HepG2 (cell line): Measurements from ENCODE around the gene PIBF1. TPM values are rescaled to one million over a fixed set of nuclear protein-coding genes. Genes with fewer than 3 reads are reported as not detected.
A peak's percentile ranks its signal among the peaks of the same experiment; 100 is the strongest.

Source experiments
- FOXA3 ChIP-seq: IDR thresholded peaks from 2 replicates; pipeline ENCODE4 v1.6.1; 2016; ENCODE audit warnings: missing genetic modification reagents, missing compliant biosample characterization
- FOXC1 ChIP-seq: sonication (generic); formaldehyde crosslinking; IDR thresholded peaks from 2 replicates; pipeline ENCODE4 v1.8.0; 2022; ENCODE audit warnings: mild to moderate bottlenecking, missing genetic modification reagents, borderline replicate concordance
- HIVEP1 ChIP-seq: sonication (generic); formaldehyde crosslinking; IDR thresholded peaks from 2 replicates; pipeline ENCODE4 v1.4.0; 2020; ENCODE audit warnings: mild to moderate bottlenecking, missing genetic modification reagents
- MTA3 ChIP-seq: sonication (generic); formaldehyde crosslinking; IDR thresholded peaks from 2 replicates; pipeline ENCODE4 v1.4.0; 2020; ENCODE audit warnings: missing genetic modification reagents
- NFKBIZ ChIP-seq: IDR thresholded peaks from 2 replicates; pipeline ENCODE4 v1.6.1; 2018; ENCODE audit warnings: missing genetic modification reagents, missing compliant biosample characterization
- NPAS2 ChIP-seq: sonication (generic); formaldehyde crosslinking; IDR thresholded peaks from 2 replicates; pipeline ENCODE4 v1.8.0; 2022; ENCODE audit warnings: mild to moderate bottlenecking, missing genetic modification reagents, borderline replicate concordance
- NR2F1 ChIP-seq, 2 experiments: fragments of 450-650 bp in 1 of 2; formaldehyde crosslinking in 1 of 2; IDR thresholded peaks; 2 replicates each; pipeline versions ENCODE4 v1.5.0 to v1.6.1; 2016 to 2020; ENCODE audit warnings: mild to moderate bottlenecking in 1 of 2, missing compliant biosample characterization in 1 of 2, missing genetic modification reagents in 1 of 2, moderate library complexity in 1 of 2
- POLR2AphosphoS5 ChIP-seq: IDR thresholded peaks from 2 replicates; pipeline ENCODE4 v1.6.1; 2012; ENCODE audit warnings: low read depth, low read length
- SMARCE1 ChIP-seq: fragments of 450-650 bp; IDR thresholded peaks from 2 replicates; pipeline ENCODE4 v1.6.1; 2017; ENCODE audit warnings: borderline replicate concordance
- SNAPC2 ChIP-seq: sonication (generic); formaldehyde crosslinking; IDR thresholded peaks from 2 replicates; pipeline ENCODE4 v1.8.1; 2022; ENCODE audit warnings: mild to moderate bottlenecking, missing genetic modification reagents
- TAF15 ChIP-seq: fragments of 200-400 bp; formaldehyde crosslinking; IDR thresholded peaks from one replicate; pipeline ENCODE4 v1.6.1; 2018; ENCODE audit warnings: mild to moderate bottlenecking, low read depth, low read length; ENCODE audit not compliant: poor library complexity, severe bottlenecking
- TCF7 ChIP-seq: sonication (generic); IDR thresholded peaks from 2 replicates; pipeline ENCODE4 v1.6.1; 2016; ENCODE audit warnings: antibody characterized with exemption, low read depth
- ZIK1 ChIP-seq: sonication (generic); formaldehyde crosslinking; IDR thresholded peaks from 2 replicates; pipeline ENCODE4 v1.5.0; 2020; ENCODE audit warnings: mild to moderate bottlenecking, low read depth, missing genetic modification reagents, borderline replicate concordance
- ZNF441 ChIP-seq: sonication (generic); formaldehyde crosslinking; IDR thresholded peaks from 2 replicates; pipeline ENCODE4 v1.7.0; 2021; ENCODE audit warnings: missing genetic modification reagents, borderline replicate concordance
- ZNF562 ChIP-seq: sonication (generic); formaldehyde crosslinking; IDR thresholded peaks from 2 replicates; pipeline ENCODE4 v1.8.0; 2022; ENCODE audit warnings: missing genetic modification reagents, borderline replicate concordance
- ZNF747 ChIP-seq: sonication (generic); formaldehyde crosslinking; IDR thresholded peaks from 2 replicates; pipeline ENCODE4 v1.8.1; 2023; ENCODE audit warnings: missing genetic modification reagents, mild to moderate bottlenecking, borderline replicate concordance
- ZSCAN30 ChIP-seq: sonication (generic); formaldehyde crosslinking; IDR thresholded peaks from 2 replicates; pipeline ENCODE4 v1.5.0; 2020; ENCODE audit warnings: mild to moderate bottlenecking, missing genetic modification reagents
- polyA plus RNA-seq, 8 experiments: library from polyadenylated mRNA; depleted of rRNA in 3 of 8; stranded (reverse) in 7 of 8; unstranded in 1 of 8; fragments of >200 nt; fragmentation: Illumina TruSeq in 4 of 8; extraction: Trizol in 4 of 8; gene quantifications; 2 replicates each; pipeline versions ENCODE4 v1.2.1 to v1.2.3, GENCODE V29; 2011 to 2016; ENCODE audit warnings: low read depth in 4 of 8, missing spikeins in 1 of 8, mixed read lengths in 1 of 8; ENCODE audit not compliant: insufficient read depth in 1 of 8
- total RNA-seq, 5 experiments: library from RNA; depleted of rRNA; stranded (reverse); fragments of >200 nt; fragmentation: Illumina TruSeq; extraction: Trizol; gene quantifications; 2 replicates each; pipeline ENCODE4 v1.2.3, GENCODE V29; 2016; ENCODE audit warnings: low read depth in 1 of 5
- TF ChIP-seq, protein P1 (sequence below): sonication (generic); formaldehyde crosslinking; IDR thresholded peaks from 2 replicates; pipeline ENCODE4 v1.5.1; 2020; ENCODE audit warnings: missing genetic modification reagents, mild to moderate bottlenecking, borderline replicate concordance
- TF ChIP-seq, protein P2 (sequence below): IDR thresholded peaks from 2 replicates; pipeline ENCODE4 v1.6.1; 2016; ENCODE audit warnings: mild to moderate bottlenecking, missing biosample characterization, missing genetic modification reagents
- TF ChIP-seq, protein P3 (sequence below): IDR thresholded peaks from 2 replicates; pipeline ENCODE4 v1.6.1; 2012; ENCODE audit warnings: low read depth, low read length, improper control_type of control experiment
- TF ChIP-seq, protein P4 (sequence below): sonication (generic); formaldehyde crosslinking; IDR thresholded peaks from 2 replicates; pipeline ENCODE4 v1.5.0; 2020; ENCODE audit warnings: missing genetic modification reagents
- TF ChIP-seq, protein P5 (sequence below): IDR thresholded peaks from 2 replicates; pipeline ENCODE4 v1.6.1; 2016

The PIBF1 gene
- total and polyA plus RNA-seq, 2 of the 13 experiments (the other 11 are each of a cell fraction or from before 2014, with no cell fraction given): 4.2 to 15.8 TPM

DNA sequence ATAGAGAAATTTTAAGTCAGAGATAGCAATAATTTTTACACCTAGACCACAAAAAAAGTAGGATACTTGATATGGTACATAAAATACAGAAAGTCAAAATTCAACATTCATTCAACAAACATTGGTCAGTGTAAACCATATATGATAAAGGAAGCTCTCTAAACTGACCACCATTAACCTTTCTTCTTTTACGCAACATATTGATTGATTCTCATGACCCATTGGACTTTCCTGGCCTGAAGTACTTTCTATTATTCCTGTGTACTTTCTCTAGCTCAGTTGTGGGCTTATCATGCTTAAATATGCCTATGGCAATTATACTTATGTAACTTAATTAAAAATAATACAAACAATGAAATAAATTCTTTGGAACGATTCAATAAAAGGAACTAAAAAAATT, 10.7 kb downstream of the PIBF1 start (continued):
- TF ChIP-seq NPAS2 (CRISPR knock-in tag) (no peak), ZNF562 (no peak), POLR2AphosphoS5 (no peak), SMARCE1 (no peak), ZSCAN30 (CRISPR knock-in tag) (no peak), TAF15 (no peak), HIVEP1 (CRISPR knock-in tag) (no peak), NFKBIZ (CRISPR knock-in tag) (no peak), TCF7 (no peak), ZNF747 (CRISPR knock-in tag) (no peak), SNAPC2 (CRISPR knock-in tag) (no peak), MTA3 (no peak), FOXC1 (CRISPR knock-in tag) (no peak), NR2F1 (CRISPR knock-in tag; IDR thresholded peaks at IDR 0.05) (peak in 1 of 2 experiments; percentile 59; a peak in 1 of 4 replicates), ZIK1 (CRISPR knock-in tag) (no peak), ZNF441 (CRISPR knock-in tag) (no peak), FOXA3 (CRISPR knock-in tag) (peak; percentile 44; the same call in 1 of the 2 replicates)
- TF ChIP-seq, protein P1, sequence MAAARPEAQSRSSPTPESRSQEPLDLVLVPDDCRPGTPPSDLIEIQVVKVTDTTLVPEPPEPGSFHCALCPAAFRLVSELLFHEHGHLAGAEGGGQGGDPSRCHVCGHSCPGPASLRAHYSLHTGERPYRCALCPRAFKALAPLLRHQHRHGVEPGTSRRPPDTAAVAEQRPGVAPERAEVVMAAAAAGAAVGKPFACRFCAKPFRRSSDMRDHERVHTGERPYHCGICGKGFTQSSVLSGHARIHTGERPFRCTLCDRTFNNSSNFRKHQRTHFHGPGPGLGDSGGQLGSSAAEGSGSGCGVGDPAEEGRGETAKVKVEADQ (CRISPR knock-in tag): no peak
- TF ChIP-seq, protein P2, sequence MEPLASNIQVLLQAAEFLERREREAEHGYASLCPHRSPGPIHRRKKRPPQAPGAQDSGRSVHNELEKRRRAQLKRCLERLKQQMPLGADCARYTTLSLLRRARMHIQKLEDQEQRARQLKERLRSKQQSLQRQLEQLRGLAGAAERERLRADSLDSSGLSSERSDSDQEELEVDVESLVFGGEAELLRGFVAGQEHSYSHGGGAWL: no peak
- TF ChIP-seq, protein P3, sequence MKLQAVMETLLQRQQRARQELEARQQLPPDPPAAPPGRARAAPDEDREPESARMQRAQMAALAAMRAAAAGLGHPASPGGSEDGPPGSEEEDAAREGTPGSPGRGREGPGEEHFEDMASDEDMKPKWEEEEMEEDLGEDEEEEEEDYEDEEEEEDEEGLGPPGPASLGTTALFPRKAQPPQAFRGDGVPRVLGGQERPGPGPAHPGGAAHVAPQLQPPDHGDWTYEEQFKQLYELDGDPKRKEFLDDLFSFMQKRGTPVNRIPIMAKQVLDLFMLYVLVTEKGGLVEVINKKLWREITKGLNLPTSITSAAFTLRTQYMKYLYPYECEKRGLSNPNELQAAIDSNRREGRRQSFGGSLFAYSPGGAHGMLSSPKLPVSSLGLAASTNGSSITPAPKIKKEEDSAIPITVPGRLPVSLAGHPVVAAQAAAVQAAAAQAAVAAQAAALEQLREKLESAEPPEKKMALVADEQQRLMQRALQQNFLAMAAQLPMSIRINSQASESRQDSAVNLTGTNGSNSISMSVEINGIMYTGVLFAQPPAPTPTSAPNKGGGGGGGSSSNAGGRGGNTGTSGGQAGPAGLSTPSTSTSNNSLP: peak; percentile 50
- TF ChIP-seq, protein P4, sequence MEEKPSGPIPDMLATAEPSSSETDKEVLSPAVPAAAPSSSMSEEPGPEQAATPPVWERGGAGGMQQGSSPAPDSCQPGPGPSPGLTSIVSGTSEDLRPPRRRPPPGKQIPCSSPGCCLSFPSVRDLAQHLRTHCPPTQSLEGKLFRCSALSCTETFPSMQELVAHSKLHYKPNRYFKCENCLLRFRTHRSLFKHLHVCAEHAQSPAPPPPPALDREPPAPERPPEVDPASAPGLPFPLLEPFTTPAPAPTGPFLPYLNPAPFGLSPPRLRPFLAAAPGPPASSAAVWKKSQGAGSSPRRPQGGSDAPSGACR (CRISPR knock-in tag): no peak
- TF ChIP-seq, protein P5, sequence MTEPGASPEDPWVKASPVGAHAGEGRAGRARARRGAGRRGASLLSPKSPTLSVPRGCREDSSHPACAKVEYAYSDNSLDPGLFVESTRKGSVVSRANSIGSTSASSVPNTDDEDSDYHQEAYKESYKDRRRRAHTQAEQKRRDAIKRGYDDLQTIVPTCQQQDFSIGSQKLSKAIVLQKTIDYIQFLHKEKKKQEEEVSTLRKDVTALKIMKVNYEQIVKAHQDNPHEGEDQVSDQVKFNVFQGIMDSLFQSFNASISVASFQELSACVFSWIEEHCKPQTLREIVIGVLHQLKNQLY (CRISPR knock-in tag): no peak
